B cell (primary cell): Measurements from ENCODE around the gene MT3.

Source experiments
- CTCF ChIP-seq: fragments of 200-600 bp; IDR thresholded peaks from one replicate; pipeline ENCODE4 v1.8.0; 2022; ENCODE audit warnings: antibody characterized with exemption, mild to moderate bottlenecking
- EZH2 ChIP-seq: IDR thresholded peaks from 2 replicates; pipeline ENCODE4 v1.6.1; 2012; ENCODE audit warnings: borderline replicate concordance, low read depth, mild to moderate bottlenecking, moderate library complexity, low read length; ENCODE audit not compliant: insufficient read depth, poor library complexity, severe bottlenecking

GRCh38 chr16:56601325-56601724 lies 12.0 kb downstream of the MT3 start:
- TF ChIP-seq CTCF: no peak
- TF ChIP-seq EZH2: no peak
